Trophoblast cell (in vitro differentiated cells and primary cell): ENCODE results near the gene EPHX1.

ENCODE experiments used
- DNase-seq, 2 donors: peaks; one replicate each; pipeline ENCODE4 v3.0.0-alpha.2; 2016
- H2AFZ ChIP-seq: 2 replicates; pipeline ENCODE4 v1.6.1; 2013; ENCODE audit warnings: low read length, moderate library complexity, mild to moderate bottlenecking; ENCODE audit not compliant: insufficient read depth, poor library complexity
- H2AK5ac ChIP-seq: 2 replicates; pipeline ENCODE4 v1.6.1; 2013; ENCODE audit warnings: mild to moderate bottlenecking, low read length
- H2BK120ac ChIP-seq: 2 replicates; pipeline ENCODE4 v1.6.1; 2013; ENCODE audit warnings: low read length, mild to moderate bottlenecking, moderate library complexity; ENCODE audit not compliant: insufficient read depth, poor library complexity
- H2BK12ac ChIP-seq: 2 replicates; pipeline ENCODE4 v1.6.1; 2013; ENCODE audit warnings: mild to moderate bottlenecking, low read length, moderate library complexity
- H2BK5ac ChIP-seq: 2 replicates; pipeline ENCODE4 v1.6.1; 2013; ENCODE audit warnings: low read length, low read depth, moderate library complexity, mild to moderate bottlenecking; ENCODE audit not compliant: poor library complexity
- H3K14ac ChIP-seq: 2 replicates; pipeline ENCODE4 v1.6.1; 2013; ENCODE audit warnings: mild to moderate bottlenecking, low read length
- H3K18ac ChIP-seq: 2 replicates; pipeline ENCODE4 v1.6.1; 2013; ENCODE audit warnings: mild to moderate bottlenecking, low read length
- H3K23ac ChIP-seq: 2 replicates; pipeline ENCODE4 v1.6.1; 2013; ENCODE audit warnings: low read length
- H3K27ac ChIP-seq: 2 replicates; pipeline ENCODE4 v1.5.1; 2013; ENCODE audit warnings: low read depth, mild to moderate bottlenecking, inconsistent platforms, low read length, moderate library complexity
- H3K27me3 ChIP-seq: 2 replicates; pipeline ENCODE4 v1.6.1; 2013; ENCODE audit warnings: inconsistent platforms, mild to moderate bottlenecking, low read length, moderate library complexity; ENCODE audit not compliant: insufficient read depth
- H3K36me3 ChIP-seq, 2 experiments: 1 replicate in 1 of 2; 2 replicates in 1 of 2; pipeline ENCODE4 v1.6.1; 2013; ENCODE audit warnings: low read length in 2 of 2, mild to moderate bottlenecking in 2 of 2, moderate library complexity in 1 of 2; ENCODE audit not compliant: insufficient read depth in 2 of 2, control insufficient read depth in 1 of 2
- H3K4ac ChIP-seq: 2 replicates; pipeline ENCODE4 v1.6.1; 2013; ENCODE audit warnings: low read depth, mild to moderate bottlenecking, low read length, moderate library complexity
- H3K4me1 ChIP-seq, 2 experiments: 1 replicate in 1 of 2; 2 replicates in 1 of 2; pipeline ENCODE4 v1.6.1; 2013; ENCODE audit warnings: low read length in 2 of 2, mild to moderate bottlenecking in 2 of 2, moderate library complexity in 1 of 2; ENCODE audit not compliant: insufficient read depth in 2 of 2, control insufficient read depth in 1 of 2
- H3K4me2 ChIP-seq: 2 replicates; pipeline ENCODE4 v1.6.1; 2013; ENCODE audit warnings: inconsistent platforms, mild to moderate bottlenecking, low read length, moderate library complexity
- H3K4me3 ChIP-seq: 2 replicates; pipeline ENCODE4 v1.5.1; 2013; ENCODE audit warnings: mild to moderate bottlenecking, low read depth, low read length, inconsistent platforms
- H3K79me1 ChIP-seq: one replicate; pipeline ENCODE4 v1.6.1; 2013; ENCODE audit warnings: low read length
- H3K79me2 ChIP-seq: 2 replicates; pipeline ENCODE4 v1.6.1; 2013; ENCODE audit warnings: low read length, mild to moderate bottlenecking; ENCODE audit not compliant: control insufficient read depth, insufficient read depth, poor library complexity
- H3K9ac ChIP-seq: 2 replicates; pipeline ENCODE4 v1.6.1; 2013; ENCODE audit warnings: mild to moderate bottlenecking, low read length
- H3K9me3 ChIP-seq: 2 replicates; pipeline ENCODE4 v1.6.1; 2013; ENCODE audit warnings: low read depth, mild to moderate bottlenecking, control low read depth, inconsistent platforms, low read length; ENCODE audit not compliant: insufficient read depth
- H4K12ac ChIP-seq: 2 replicates; pipeline ENCODE4 v1.6.1; 2013; ENCODE audit warnings: low read depth, mild to moderate bottlenecking, low read length, moderate library complexity
- H4K8ac ChIP-seq: 2 replicates; pipeline ENCODE4 v1.6.1; 2013; ENCODE audit warnings: low read depth, mild to moderate bottlenecking, low read length, moderate library complexity
- H4K91ac ChIP-seq: one replicate; pipeline ENCODE4 v1.6.1; 2013; ENCODE audit warnings: low read depth, mild to moderate bottlenecking, low read length, moderate library complexity
- WGBS: extraction: QIAGEN DNeasy Blood & Tissue Kit; methylation state at CpG from one replicate; pipeline ENCODE4 v1.1.7; 2013; ENCODE audit warnings: missing lambda C conversion rate; ENCODE audit not compliant: insufficient read length, insufficient coverage; ENCODE audit errors: extremely low coverage; 5-methylcytosine and 5-hydroxymethylcytosine counted together

The EPHX1 gene

DNA sequence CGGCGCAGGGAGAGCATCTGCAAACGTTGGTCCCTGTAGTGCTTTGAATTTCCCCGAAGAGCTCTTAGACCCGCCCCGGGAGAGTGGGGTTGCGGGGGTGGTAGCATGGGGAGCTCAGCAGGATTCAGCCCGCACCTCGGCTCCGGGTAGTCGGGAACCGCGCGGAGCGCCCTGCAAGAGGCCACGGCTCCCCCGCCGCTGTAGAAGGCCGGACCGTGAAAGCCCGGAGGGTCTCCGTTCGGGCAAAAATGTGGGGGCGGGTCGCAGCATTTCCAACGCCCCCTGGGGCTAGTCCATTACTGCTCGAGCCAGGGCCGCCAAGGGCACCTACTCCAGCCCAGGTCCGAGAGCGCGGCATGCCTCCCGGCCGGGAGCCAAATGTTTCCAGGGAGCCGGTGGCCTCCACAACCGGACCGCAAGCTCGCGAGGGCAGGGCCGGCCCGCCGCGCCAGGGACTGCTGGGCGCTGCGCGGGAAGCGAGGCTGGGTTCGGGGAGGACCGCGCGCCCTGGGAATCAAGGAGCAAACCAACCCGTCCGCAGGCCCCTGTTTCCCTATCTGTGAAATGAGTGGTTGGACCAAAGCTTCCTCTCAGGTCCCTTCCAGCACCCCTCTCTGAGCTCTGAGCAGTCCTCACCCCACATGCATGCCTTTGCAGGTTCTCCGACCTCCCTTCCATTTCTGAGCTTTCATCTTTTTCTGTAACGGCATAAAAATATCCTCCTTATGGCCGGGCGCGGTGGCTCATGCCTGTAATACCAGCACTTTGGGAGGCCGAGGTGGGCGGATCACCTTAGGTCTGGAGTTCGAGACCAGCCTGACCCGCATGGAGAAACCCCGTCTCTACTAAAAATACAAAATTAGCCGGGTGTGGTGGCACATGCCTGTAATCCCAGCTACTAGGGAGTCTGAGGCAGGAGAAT is 73.0 kb downstream of the EPHX1 start:
- Histone ChIP-seq H4K8ac (peak overlapping the region; percentile 90), H2AK5ac (no peak overlapping the region), H3K4ac (peak overlapping the region; percentile 55), H4K91ac (peak overlapping the region; percentile 69), H2BK12ac (peak overlapping the region; percentile 42), H3K4me1 (peaks cover 12 to 14% of the 10 kb centered on the region in 2 experiments), H3K36me3 (no peaks in the 10 kb centered on the region), H3K79me1 (peaks cover 18% of the 10 kb centered on the region), H3K27ac (no peak overlapping the region), H2BK5ac (peak overlapping the region; percentile 11), H3K27me3 (no peaks in the 10 kb centered on the region), H3K4me2 (peak overlapping the region; percentile 79), H3K18ac (peak overlapping the region; percentile 65), H3K9me3 (no peaks in the 10 kb centered on the region), H2BK120ac (peak overlapping the region; percentile 57), H3K4me3 (peak overlapping the region; percentile 80), H3K23ac (no peak overlapping the region), H3K79me2 (peaks cover 9% of the 10 kb centered on the region), H3K9ac (peak overlapping the region; percentile 55), H2AFZ (peak overlapping the region; percentile 90), H4K12ac (peak overlapping the region; percentile 73), H3K14ac (peak overlapping the region; percentile 74)
- peak in 1 of 2 donors; percentile 48 for DNase-seq
- WGBS: no CpG with 5 or more reads among the region's 63 CpGs

DNA sequence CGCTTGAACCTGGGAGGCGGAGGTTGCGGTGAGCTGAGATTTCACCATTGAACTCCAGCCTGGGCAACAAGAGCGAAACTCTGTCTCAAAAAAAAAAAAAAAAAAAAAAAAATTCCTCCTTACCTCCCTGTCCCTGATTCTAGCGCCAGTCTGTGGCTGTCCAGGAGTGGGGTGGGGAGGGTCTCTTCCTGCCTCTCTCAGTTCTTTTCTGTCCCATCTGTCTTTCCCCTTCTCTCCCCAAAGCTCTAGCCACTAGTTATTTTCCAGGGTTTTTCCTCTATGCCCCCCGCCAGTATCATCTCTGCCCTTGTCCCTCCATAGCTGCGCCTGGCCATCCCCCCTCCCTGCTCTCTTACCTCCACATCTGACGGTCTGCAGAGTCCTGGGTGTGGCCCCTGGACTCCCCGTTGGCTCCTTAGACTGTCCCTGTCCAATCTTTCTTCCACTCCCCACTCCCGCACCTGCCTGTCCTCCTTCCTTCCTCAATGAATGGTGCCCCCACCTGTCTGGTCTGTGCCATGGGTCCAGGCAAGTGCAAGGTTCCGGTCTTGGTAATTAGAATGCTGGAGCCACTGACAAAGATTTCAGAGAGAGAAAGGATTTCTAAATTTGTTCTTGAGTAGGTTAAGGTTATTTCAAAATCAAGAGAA is 73.8 kb downstream of the EPHX1 start:
- Histone ChIP-seq H3K36me3 (no peaks in the 10 kb centered on the region), H4K8ac (no peak overlapping the region), H4K12ac (no peak overlapping the region), H3K27ac (no peak overlapping the region), H3K79me1 (peaks cover 18% of the 10 kb centered on the region), H2BK5ac (no peak overlapping the region), H3K79me2 (peaks cover 9% of the 10 kb centered on the region), H3K27me3 (no peaks in the 10 kb centered on the region), H3K14ac (no peak overlapping the region), H2BK120ac (no peak overlapping the region), H3K9me3 (no peaks in the 10 kb centered on the region), H3K4me1 (peaks cover 12 to 14% of the 10 kb centered on the region in 2 experiments), H4K91ac (no peak overlapping the region), H2AFZ (no peak overlapping the region), H2BK12ac (no peak overlapping the region), H3K9ac (no peak overlapping the region), H3K4me3 (no peak overlapping the region), H3K4ac (no peak overlapping the region), H3K4me2 (no peak overlapping the region), H3K18ac (no peak overlapping the region), H3K23ac (no peak overlapping the region), H2AK5ac (no peak overlapping the region)
- no peak for DNase-seq
- WGBS: no CpG with 5 or more reads among the region's 11 CpGs

DNA sequence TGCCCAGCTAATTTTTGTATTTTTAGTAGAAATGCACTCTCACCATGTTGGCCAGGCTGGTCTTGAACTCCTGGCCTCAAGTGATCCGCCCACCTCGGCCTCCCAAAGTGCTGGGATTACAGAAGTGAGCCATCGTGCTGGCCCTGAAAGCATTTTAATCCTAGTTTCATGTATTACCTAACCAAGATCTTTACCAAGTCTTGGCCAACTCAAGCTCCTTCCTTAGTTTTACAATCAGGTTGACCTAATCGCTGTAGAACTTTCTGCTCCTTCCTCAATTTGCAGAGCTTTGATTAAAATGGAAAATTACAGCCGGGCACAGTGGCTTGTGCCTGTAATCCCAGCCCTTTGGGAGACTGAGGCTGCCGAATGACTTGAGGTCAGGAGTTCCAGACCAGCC is 75.4 kb downstream of the EPHX1 start:
- no peak overlapping the region for H2AK5ac ChIP-seq
- H4K12ac ChIP-seq: no peak overlapping the region
- H2AFZ ChIP-seq: no peak overlapping the region
- no peaks in the 10 kb centered on the region for H3K36me3 ChIP-seq
- H4K8ac ChIP-seq: no peak overlapping the region
- H3K23ac ChIP-seq: no peak overlapping the region
- H2BK5ac ChIP-seq: no peak overlapping the region
- no peak overlapping the region for H3K4me2 ChIP-seq
- H3K27ac ChIP-seq: no peak overlapping the region
- no peak overlapping the region for H4K91ac ChIP-seq
- H3K4ac ChIP-seq: no peak overlapping the region
- no peak overlapping the region for H2BK12ac ChIP-seq
- no peaks in the 10 kb centered on the region for H3K9me3 ChIP-seq
- H3K14ac ChIP-seq: no peak overlapping the region
- H3K79me1 ChIP-seq: peaks cover 18% of the 10 kb centered on the region
- no peak for DNase-seq
- no peak overlapping the region for H2BK120ac ChIP-seq
- H3K79me2 ChIP-seq: peaks cover 9% of the 10 kb centered on the region
- WGBS: no CpG with 5 or more reads among the region's 6 CpGs
- no peak overlapping the region for H3K4me3 ChIP-seq
- H3K18ac ChIP-seq: no peak overlapping the region
- H3K9ac ChIP-seq: no peak overlapping the region
- peaks cover 9 to 14% of the 10 kb centered on the region in 2 experiments for H3K4me1 ChIP-seq
- no peaks in the 10 kb centered on the region for H3K27me3 ChIP-seq

DNA sequence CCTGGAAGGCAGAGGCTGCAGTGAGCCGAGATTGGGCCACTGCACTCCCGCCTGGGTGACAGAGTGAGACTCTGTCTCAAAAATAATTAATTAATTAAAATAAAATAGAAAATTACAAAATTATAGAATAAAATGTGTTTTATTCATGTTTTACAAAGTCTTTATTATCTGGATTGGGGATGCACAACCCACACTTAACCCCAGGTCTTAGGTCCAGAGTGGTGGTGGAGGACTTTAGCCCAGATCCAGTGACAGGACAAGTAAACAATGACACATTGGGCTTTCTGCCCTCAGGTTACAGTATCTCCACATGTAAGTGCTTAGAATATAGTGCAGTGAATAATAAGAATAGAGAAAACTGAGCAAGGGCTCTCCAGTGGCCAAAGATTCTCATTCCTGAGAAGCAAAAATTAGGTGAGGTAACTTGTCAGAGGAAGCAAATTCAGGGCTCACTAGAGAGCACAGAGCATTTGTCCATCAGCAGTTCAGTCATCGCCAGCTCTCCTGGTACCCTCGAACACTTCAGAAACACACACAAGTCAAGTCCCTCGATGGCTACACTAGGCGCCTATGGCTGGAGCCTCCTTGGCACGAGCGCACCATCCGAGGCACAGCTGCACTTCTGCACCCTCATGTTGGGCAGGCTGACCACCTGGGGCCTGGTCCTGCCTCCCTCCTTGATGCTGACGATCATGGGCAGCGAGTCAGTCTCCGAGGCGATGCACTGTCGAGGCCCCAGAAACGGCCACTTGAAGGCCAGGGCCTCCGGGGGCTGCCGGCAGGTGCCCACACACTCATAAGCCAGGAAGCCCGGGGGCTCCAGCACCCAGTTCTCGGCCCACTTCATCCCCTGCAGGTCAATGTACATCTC is 76.5 kb downstream of the EPHX1 start:
- no peaks in the 10 kb centered on the region for H3K27me3 ChIP-seq
- H3K79me2 ChIP-seq: peaks cover 7% of the 10 kb centered on the region
- H3K4me2 ChIP-seq: no peak overlapping the region
- H3K4me3 ChIP-seq: no peak overlapping the region
- H2BK12ac ChIP-seq: no peak overlapping the region
- H2AFZ ChIP-seq: no peak overlapping the region
- H3K4ac ChIP-seq: no peak overlapping the region
- no peak overlapping the region for H3K18ac ChIP-seq
- peaks cover 15% of the 10 kb centered on the region for H3K79me1 ChIP-seq
- H3K23ac ChIP-seq: no peak overlapping the region
- H3K4me1 ChIP-seq: peaks cover 4 to 9% of the 10 kb centered on the region in 2 experiments
- H2BK120ac ChIP-seq: no peak overlapping the region
- no peak overlapping the region for H3K27ac ChIP-seq
- no peak overlapping the region for H4K91ac ChIP-seq
- no CpG with 5 or more reads among the region's 19 CpGs for WGBS
- no peaks in the 10 kb centered on the region for H3K36me3 ChIP-seq
- no peak overlapping the region for H4K8ac ChIP-seq
- DNase-seq: no peak
- no peak overlapping the region for H2AK5ac ChIP-seq
- H3K14ac ChIP-seq: no peak overlapping the region
- H3K9ac ChIP-seq: no peak overlapping the region
- H2BK5ac ChIP-seq: no peak overlapping the region
- H3K9me3 ChIP-seq: no peaks in the 10 kb centered on the region
- H4K12ac ChIP-seq: no peak overlapping the region
